SU-DHL-6 (cell line): ENCODE measurements around the gene PAPSS1.

Experiments
- H2AFZ ChIP-seq: fragments of 200-600 bp; sonication (generic); 2 replicates; pipeline ENCODE4 v1.6.1; 2014; ENCODE audit warnings: low read depth, mild to moderate bottlenecking, moderate library complexity, mixed read lengths, antibody characterized with exemption, low read length; ENCODE audit not compliant: severe bottlenecking
- H3F3A ChIP-seq: fragments of 200-600 bp; shearing (Covaris generic); 2 replicates; pipeline ENCODE4 v1.6.0; 2016; ENCODE audit warnings: antibody characterized with exemption, mild to moderate bottlenecking; ENCODE audit not compliant: insufficient read depth
- H3K27ac ChIP-seq: fragments of 200-600 bp; sonication (generic); 2 replicates; pipeline ENCODE4 v1.5.1; 2016; ENCODE audit warnings: low read depth, mild to moderate bottlenecking, low read length, moderate library complexity, mixed read lengths
- H3K27me3 ChIP-seq: fragments of 200-600 bp; sonication (generic), shearing (Covaris generic); 2 replicates; pipeline ENCODE4 v1.6.0; 2014; ENCODE audit warnings: mild to moderate bottlenecking, low read length
- H3K36me3 ChIP-seq: fragments of 200-600 bp; sonication (generic); 2 replicates; pipeline ENCODE4 v1.6.1; 2014; ENCODE audit warnings: mild to moderate bottlenecking, low read length, mixed read lengths
- H3K4me2 ChIP-seq: fragments of 300-600, 200-600 bp; shearing (Covaris generic), sonication (generic); 2 replicates; pipeline ENCODE4 v1.6.0; 2014; ENCODE audit warnings: low read length, low read depth, mild to moderate bottlenecking; ENCODE audit not compliant: poor library complexity, severe bottlenecking
- H3K4me3 ChIP-seq: fragments of 200-600 bp; sonication (generic); 2 replicates; pipeline ENCODE4 v1.5.1; 2014; ENCODE audit warnings: antibody characterized with exemption, low read length, mild to moderate bottlenecking, mixed read lengths; ENCODE audit not compliant: insufficient read depth, poor library complexity, severe bottlenecking
- H3K79me2 ChIP-seq: fragments of 200-600 bp; sonication (generic); 2 replicates; pipeline ENCODE4 v1.6.1; 2014; ENCODE audit warnings: mild to moderate bottlenecking, low read length, moderate library complexity; ENCODE audit not compliant: insufficient read depth
- H3K9ac ChIP-seq: fragments of 200-600 bp; sonication (generic); 2 replicates; pipeline ENCODE4 v1.7.0; 2014; ENCODE audit warnings: mild to moderate bottlenecking, low read length
- H3K9me2 ChIP-seq: fragments of 200-600 bp; sonication (generic); replicated peaks from 2 replicates; pipeline ENCODE4 v1.6.1; 2014; ENCODE audit warnings: low read length; ENCODE audit not compliant: insufficient read depth
- H3K9me3 ChIP-seq: fragments of 200-600 bp; sonication (generic); 2 replicates; pipeline ENCODE4 v1.6.1; 2014; ENCODE audit warnings: low read length, mixed read lengths; ENCODE audit not compliant: insufficient read depth
- H4K20me1 ChIP-seq: fragments of 200-600 bp; sonication (generic); 2 replicates; pipeline ENCODE4 v1.6.1; 2014; ENCODE audit warnings: low read depth, mild to moderate bottlenecking, antibody characterized with exemption, low read length, moderate library complexity, mixed read lengths
- CTCF ChIP-seq: fragments of 200-600 bp; sonication (generic); IDR thresholded peaks from one replicate; pipeline ENCODE4 v1.5.1; 2017; ENCODE audit warnings: antibody characterized with exemption, mild to moderate bottlenecking, low read length, moderate library complexity; ENCODE audit not compliant: insufficient read depth, poor library complexity, severe bottlenecking
- EZH2phosphoT487 ChIP-seq: fragments of 200-600 bp; sonication (generic), shearing (Covaris generic); conservative IDR thresholded peaks from 2 replicates; pipeline ENCODE4 v1.6.1; 2018; ENCODE audit warnings: mild to moderate bottlenecking, antibody characterized with exemption, low read length, moderate library complexity, mixed read lengths

The PAPSS1 gene

GRCh38 chr4:107714256-107714655, 5.8 kb downstream of the PAPSS1 start:
- Histone ChIP-seq H3K4me2 (no peak overlapping the region), H2AFZ (no peak overlapping the region), H3F3A (0 out of 2 replicates have a peak, but pooled peaks cover 5% of the 10 kb centered on the region), H3K27ac (no peak overlapping the region), H4K20me1 (no peaks in the 10 kb centered on the region), H3K36me3 (no peaks in the 10 kb centered on the region), H3K79me2 (no peaks in the 10 kb centered on the region), H3K9ac (no peak overlapping the region), H3K27me3 (no peaks in the 10 kb centered on the region), H3K9me3 (no peaks in the 10 kb centered on the region), H3K9me2 (no peaks in the 10 kb centered on the region), H3K4me3 (no peak overlapping the region)
- no peak for TF ChIP-seq CTCF
- TF ChIP-seq EZH2phosphoT487, result no peak

GRCh38 chr4:107712236-107712635, 7.8 kb downstream of the PAPSS1 start:
- no peaks in the 10 kb centered on the region for H3K27me3 ChIP-seq
- no peaks in the 10 kb centered on the region for H3K9me2 ChIP-seq
- no peak overlapping the region for H3K9ac ChIP-seq
- no peak overlapping the region for H3K4me2 ChIP-seq
- TF ChIP-seq CTCF, result no peak
- TF ChIP-seq EZH2phosphoT487, result no peak
- no peaks in the 10 kb centered on the region for H3K36me3 ChIP-seq
- no peaks in the 10 kb centered on the region for H3F3A ChIP-seq
- no peaks in the 10 kb centered on the region for H3K79me2 ChIP-seq
- no peak overlapping the region for H3K4me3 ChIP-seq
- H2AFZ ChIP-seq, result no peak overlapping the region
- no peaks in the 10 kb centered on the region for H3K9me3 ChIP-seq
- no peak overlapping the region for H3K27ac ChIP-seq
- no peaks in the 10 kb centered on the region for H4K20me1 ChIP-seq

GRCh38 chr4:107711831-107712230, 8.2 kb downstream of the PAPSS1 start:
- no peak overlapping the region for H2AFZ ChIP-seq
- H3K9ac ChIP-seq, result no peak overlapping the region
- H3F3A ChIP-seq, result no peaks in the 10 kb centered on the region
- TF ChIP-seq CTCF, result no peak
- TF ChIP-seq EZH2phosphoT487, result no peak
- no peaks in the 10 kb centered on the region for H3K9me2 ChIP-seq
- H3K9me3 ChIP-seq, result no peaks in the 10 kb centered on the region
- H3K4me3 ChIP-seq, result no peak overlapping the region
- H3K27ac ChIP-seq, result no peak overlapping the region
- H3K27me3 ChIP-seq, result no peaks in the 10 kb centered on the region
- no peaks in the 10 kb centered on the region for H3K79me2 ChIP-seq
- H3K36me3 ChIP-seq, result no peaks in the 10 kb centered on the region
- H3K4me2 ChIP-seq, result no peak overlapping the region
- H4K20me1 ChIP-seq, result no peaks in the 10 kb centered on the region
